HEK293T (cell line): ENCODE measurements around the gene MTMR10.

ENCODE experiments used
- ARNT ChIP-seq: fragments of 450-650 bp; IDR thresholded peaks from 2 replicates; pipeline ENCODE4 v1.6.1; 2017; ENCODE audit warnings: mild to moderate bottlenecking
- FOXK2 ChIP-seq: fragments of 450-650 bp; IDR thresholded peaks from 2 replicates; pipeline ENCODE4 v1.6.1; 2016; ENCODE audit warnings: mild to moderate bottlenecking
- NFRKB ChIP-seq: fragments of 450-650 bp; IDR thresholded peaks from 2 replicates; pipeline ENCODE4 v1.6.1; 2016; ENCODE audit warnings: mild to moderate bottlenecking, moderate library complexity

GRCh38 chr15:30917675-30918074 is 73.8 kb downstream of the MTMR10 start:
- TF ChIP-seq NFRKB: no peak
- TF ChIP-seq FOXK2: no peak
- TF ChIP-seq ARNT: no peak
